Right renal cortex interstitium (tissue), 3 donors: ENCODE results near the gene CTBP2. TPM values are rescaled to one million over a fixed set of nuclear protein-coding genes. Genes with fewer than 3 reads are reported as not detected.

Source experiments
- DNase-seq, 3 donors: peaks; one replicate each; pipeline ENCODE4 v3.0.0-alpha.2; 2013; ENCODE audit warnings: low read depth in 3 of 3, low spot score in 2 of 3
- polyA plus RNA-seq, 3 donors: library from polyadenylated mRNA; unstranded; fragments of 120-200 nt; gene quantifications; one replicate each; pipeline ENCODE4 v1.2.1, GENCODE V29; 2013; ENCODE audit not compliant: insufficient read length in 3 of 3

Gene CTBP2
- polyA plus RNA-seq, 3 donors = 83.7 to 92.7 (median 88.2) TPM

- DNase-seq = no peak
Observed at GRCh38 chr10:125016611-125017202, 143.7 kb downstream of the CTBP2 start.

- no peak for DNase-seq
Observed at GRCh38 chr10:125016123-125016522, 144.2 kb downstream of the CTBP2 start.

- no peak for DNase-seq
Observed at GRCh38 chr10:125015356-125015944, 144.9 kb downstream of the CTBP2 start.

- no peak for DNase-seq
Observed at GRCh38 chr10:125014836-125015355, 145.5 kb downstream of the CTBP2 start.

GRCh38 chr10:125014086-125014830 is 146.1 kb downstream of the CTBP2 start:
- no peak for DNase-seq

- no peak for DNase-seq
Observed at GRCh38 chr10:125013529-125013872, 146.9 kb downstream of the CTBP2 start.

GRCh38 chr10:125012851-125013528 is 147.4 kb downstream of the CTBP2 start:
- no peak for DNase-seq

GRCh38 chr10:125011926-125012705 is 148.2 kb downstream of the CTBP2 start:
- DNase-seq = no peak

- DNase-seq = no peak
Observed at GRCh38 chr10:125011171-125011925, 149.0 kb downstream of the CTBP2 start.

GRCh38 chr10:125010362-125010761 is 150.0 kb downstream of the CTBP2 start:
- no peak for DNase-seq

- no peak for DNase-seq
Observed at GRCh38 chr10:125009661-125010161, 150.7 kb downstream of the CTBP2 start.

- no peak for DNase-seq
Observed at GRCh38 chr10:125008689-125009638, 151.4 kb downstream of the CTBP2 start.

GRCh38 chr10:125007436-125007835 is 152.9 kb downstream of the CTBP2 start:
- no peak for DNase-seq

GRCh38 chr10:125006921-125007426 is 153.4 kb downstream of the CTBP2 start:
- peak in 2 of 3 donors; percentile 47 to 54 for DNase-seq

GRCh38 chr10:125006188-125006680 is 154.1 kb downstream of the CTBP2 start:
- DNase-seq = no peak

GRCh38 chr10:125005312-125006187 is 154.8 kb downstream of the CTBP2 start:
- DNase-seq = no peak
